HT1080 (cell line): ENCODE data around the gene PARP9. TPM values are rescaled to one million over a fixed set of nuclear protein-coding genes. Genes with fewer than 3 reads are reported as not detected.
A peak's percentile ranks its signal among the peaks of the same experiment; 100 is the strongest.

Experiments
- DNase-seq: peaks from one replicate; pipeline ENCODE4 v3.0.0-alpha.2; 2015; ENCODE audit warnings: low read depth
- small RNA-seq: library from RNA; depleted of rRNA; stranded (forward); fragments of <200 nt; gene quantifications from one replicate; pipeline ENCODE3, GENCODE V24; 2014
- total RNA-seq: library from RNA; depleted of rRNA; stranded (reverse); fragments of >200 nt; shearing (Covaris generic); gene quantifications from 2 replicates; pipeline ENCODE4 v1.2.3, GENCODE V29; 2014; rRNA removed

Gene PARP9
- total RNA-seq, 1 experiment from 2014 or later: 10.5 TPM

GRCh38 chr3:122488262-122488973, 75.7 kb downstream of the PARP9 start:
- DNase-seq: no peak

- DNase-seq: peak; percentile 60
These were observed 79.1 kb downstream of the PARP9 start for GRCh38 chr3:122484985-122485384.

- no peak for DNase-seq
These were observed 82.7 kb downstream of the PARP9 start for GRCh38 chr3:122481390-122481789.

Small RNA genes lying within 50 kb of the gene (small RNA-seq; reads per million reads assigned to genes)
- not detected for gene AC096861.1

Other genes with a start within 250 kb of the PARP9 start
- gene CSTA, start 239.1 kb downstream of the PARP9 start, total RNA-seq: 0.34 and 1.7 TPM in 2 replicates
- 121 and 155 TPM in 2 replicates for gene MIX23, start 181.1 kb downstream of the PARP9 start, total RNA-seq
- gene FAM162A, start 180.1 kb downstream of the PARP9 start, total RNA-seq: 78.9 and 81.1 TPM in 2 replicates
- 9.2 TPM in 2 replicates for gene WDR5B, start 148.2 kb downstream of the PARP9 start, total RNA-seq
- 46.1 and 82.6 TPM in 2 replicates for gene KPNA1, start 49.4 kb downstream of the PARP9 start, total RNA-seq
- 17.4 and 22.5 TPM in 2 replicates for gene DTX3L, start within 50 bp of the PARP9 start, total RNA-seq
- gene PARP15, start 13.3 kb upstream of the PARP9 start, total RNA-seq: not detected in 2 replicates
- 19.8 and 21.0 TPM in 2 replicates for gene PARP14, start 116.5 kb upstream of the PARP9 start, total RNA-seq
- 16.4 and 18.1 TPM in 2 replicates for gene HSPBAP1, start 229.5 kb upstream of the PARP9 start, total RNA-seq
- 24.3 and 25.5 TPM in 2 replicates for gene SLC49A4, start 230.8 kb upstream of the PARP9 start, total RNA-seq